ENCODE results near the gene TMX2.
A peak's percentile ranks its signal among the peaks of the same experiment; 100 is the strongest.
"Not testable (repeated sequence)": the region's sequence is repeated elsewhere in the genome, so short reads cannot be mapped to it uniquely, and the experiment has no call there.

TMX2 gene

GRCh38 chr11:57712256-57713150 lies at the start of gene TMX2:
TSS of gene TMX2 (plus strand) at chr11:57712593. CDS start at chr11:57712619, 26 bp downstream.
- DNase-seq (ENCODE audit: low read depth): peak; percentile 99

DNA sequence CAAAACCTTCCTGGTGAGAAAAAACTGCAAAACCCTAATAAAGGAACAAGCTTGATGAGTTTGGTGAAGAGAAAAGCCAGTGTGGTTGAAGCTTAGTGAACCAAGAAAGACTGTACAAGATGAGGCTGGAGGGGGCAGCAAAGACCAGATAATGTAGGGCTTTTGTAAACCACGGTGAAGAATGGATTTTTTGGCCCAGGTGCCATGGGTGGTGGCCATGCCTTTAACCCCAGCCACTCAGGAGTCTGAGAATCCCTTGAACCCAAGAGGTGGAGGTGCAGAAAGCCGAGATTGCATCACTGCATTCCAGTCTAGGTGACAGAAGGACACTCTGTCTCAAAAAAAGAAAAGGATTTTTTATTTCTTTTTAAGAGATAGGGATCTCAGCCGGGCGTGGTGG lies 49.5 kb upstream of the TMX2 start:
- DNase-seq (ENCODE audit: low read depth): no peak

DNA sequence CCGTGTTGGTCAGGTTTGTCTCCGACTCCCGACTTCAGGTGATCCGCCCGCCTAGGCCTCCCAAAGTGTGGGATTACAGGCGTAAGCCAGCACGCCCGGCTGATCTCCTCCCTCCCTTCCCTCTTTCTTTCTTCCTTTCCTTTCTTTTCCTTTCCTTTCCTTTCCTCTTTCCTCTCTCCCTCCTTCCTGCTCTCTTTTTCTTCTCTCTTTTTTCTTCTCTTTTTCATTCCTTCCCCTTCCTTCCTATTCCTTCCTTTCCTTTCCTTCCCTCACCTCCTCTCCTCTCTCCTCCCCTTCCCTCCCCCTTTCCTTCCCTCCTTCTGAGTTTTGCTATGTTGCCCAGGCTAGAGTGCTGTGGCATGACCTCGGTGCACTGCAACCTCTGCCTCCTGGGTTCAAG lies 48.4 kb upstream of the TMX2 start:
- no peak for DNase-seq (ENCODE audit: low read depth)

- DNase-seq (ENCODE audit: low read depth): peak; percentile 94
Measured at GRCh38 chr11:57667117-57667735, 45.2 kb upstream of the TMX2 start.

DNA sequence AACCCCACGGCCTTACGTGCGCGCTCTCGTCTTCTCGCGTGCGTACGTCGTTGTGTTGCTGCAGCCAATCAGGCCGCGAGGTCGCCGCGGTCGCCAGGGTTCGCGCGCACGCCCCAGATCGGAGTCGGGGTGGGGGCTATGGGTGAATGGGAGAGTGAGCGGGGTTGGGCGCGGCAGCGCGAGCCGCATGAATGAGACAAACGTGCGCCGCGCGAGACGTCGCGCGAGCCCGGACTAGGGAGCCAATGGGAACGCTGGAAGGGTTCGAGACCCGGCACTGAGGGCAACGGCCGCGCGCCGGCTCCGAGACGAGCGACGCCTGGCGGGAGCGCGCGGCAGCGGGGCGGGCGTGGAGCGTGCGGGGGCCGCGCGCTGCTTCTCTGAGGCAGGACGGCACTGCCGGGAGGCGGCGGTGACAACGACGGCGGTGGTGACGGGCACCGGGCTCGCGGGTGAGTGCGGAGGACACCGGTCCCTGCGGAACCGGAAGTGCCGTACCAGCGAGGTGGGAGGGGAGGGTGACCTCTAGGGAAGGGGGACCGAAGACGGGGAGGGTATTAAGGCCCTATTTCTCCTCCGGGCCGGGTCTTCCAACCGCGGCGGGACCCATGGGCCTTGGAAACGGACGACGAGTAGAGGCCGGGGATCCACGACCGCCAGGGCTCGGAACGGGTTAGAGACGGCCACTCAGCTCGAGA lies 44.5 kb upstream of the TMX2 start, which contains the start of gene ZDHHC5:
ZDHHC5 (plus strand) TSS at position 379 of the 698 bp plus-strand sequence. CDS start 4,977 bp downstream, outside the sequence.
- no peak for DNase-seq (ENCODE audit: low read depth)

GRCh38 chr11:57668434-57668782 lies 44.0 kb upstream of the TMX2 start:
- DNase-seq (ENCODE audit: low read depth): no peak

- no peak for DNase-seq (ENCODE audit: low read depth)
Measured at GRCh38 chr11:57674251-57674650, 38.1 kb upstream of the TMX2 start.

DNA sequence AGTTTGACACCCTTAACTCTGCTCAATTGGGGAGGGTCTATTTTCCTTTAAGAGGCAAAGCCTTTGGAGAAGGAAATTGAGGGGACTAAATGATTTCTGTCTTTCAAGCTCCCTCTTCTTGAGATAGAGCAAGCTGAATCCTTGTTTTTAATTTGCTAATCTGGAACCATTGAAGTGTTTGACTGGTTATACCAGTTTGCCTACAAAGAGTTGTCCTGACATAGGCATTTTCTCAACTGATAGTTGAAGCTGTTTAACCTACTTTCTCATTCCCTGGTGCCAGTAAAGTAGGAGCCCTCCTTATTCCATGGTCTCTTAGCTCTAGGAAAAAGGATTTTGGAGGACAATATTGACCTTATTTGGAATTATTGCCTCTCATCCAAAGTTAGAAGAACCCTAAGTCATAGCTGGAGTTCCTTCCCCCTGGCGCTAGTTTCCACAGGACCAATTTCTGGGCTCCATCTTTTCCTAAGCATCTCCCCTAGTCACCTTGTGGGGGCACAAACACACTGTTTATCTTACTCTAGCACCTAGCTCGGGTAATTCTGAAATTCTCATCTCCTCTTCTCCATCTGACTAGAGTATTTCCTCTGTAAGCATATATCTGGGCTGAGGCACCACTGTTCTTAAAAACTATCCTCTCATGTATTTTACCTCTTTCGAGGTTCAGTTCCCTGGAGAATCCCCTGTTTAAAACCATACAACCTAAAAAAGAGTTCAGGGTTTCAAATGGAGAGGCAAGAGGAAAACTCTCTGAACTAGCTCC lies 37.0 kb upstream of the TMX2 start:
- no peak for DNase-seq (ENCODE audit: low read depth)

- no peak for DNase-seq (ENCODE audit: low read depth)
Measured at GRCh38 chr11:57679396-57679795, 33.0 kb upstream of the TMX2 start.

DNA sequence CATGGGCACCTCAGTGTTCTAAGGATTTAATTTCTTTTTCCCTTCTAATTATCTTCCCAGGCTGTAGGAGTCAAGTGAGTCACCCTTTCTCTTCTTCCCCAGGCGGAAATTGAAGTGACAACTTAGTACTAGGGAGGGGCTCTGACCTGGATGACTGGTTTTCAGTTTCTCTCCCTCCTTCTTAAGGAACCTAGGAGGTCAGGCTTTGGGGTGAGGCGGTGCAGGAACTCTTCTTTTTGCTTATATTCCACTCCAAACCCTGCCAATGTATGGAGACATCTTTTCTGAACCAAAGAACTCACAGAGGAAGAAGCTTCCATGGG lies 31.9 kb upstream of the TMX2 start:
- DNase-seq (ENCODE audit: low read depth): no peak

DNA sequence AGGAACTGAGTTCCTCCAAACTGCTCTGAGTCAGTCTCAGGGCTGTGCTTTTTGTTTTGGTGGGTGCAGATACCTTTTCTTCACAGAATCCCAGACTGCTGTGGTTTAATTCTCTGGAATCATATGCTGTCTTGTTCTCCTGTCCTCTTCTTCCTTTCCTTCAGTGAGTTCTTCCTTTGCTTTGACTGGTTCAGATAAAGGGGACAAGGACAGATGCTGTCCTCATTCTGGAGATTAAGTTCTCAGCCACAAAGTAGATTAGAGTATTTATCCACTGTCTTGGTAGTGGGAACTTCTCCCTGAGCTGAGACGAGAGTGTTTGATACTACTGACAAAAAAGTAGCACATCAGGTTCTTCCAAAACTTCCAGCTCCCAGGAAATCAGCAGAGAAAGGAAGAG lies 31.2 kb upstream of the TMX2 start:
- no peak for DNase-seq (ENCODE audit: low read depth)

DNA sequence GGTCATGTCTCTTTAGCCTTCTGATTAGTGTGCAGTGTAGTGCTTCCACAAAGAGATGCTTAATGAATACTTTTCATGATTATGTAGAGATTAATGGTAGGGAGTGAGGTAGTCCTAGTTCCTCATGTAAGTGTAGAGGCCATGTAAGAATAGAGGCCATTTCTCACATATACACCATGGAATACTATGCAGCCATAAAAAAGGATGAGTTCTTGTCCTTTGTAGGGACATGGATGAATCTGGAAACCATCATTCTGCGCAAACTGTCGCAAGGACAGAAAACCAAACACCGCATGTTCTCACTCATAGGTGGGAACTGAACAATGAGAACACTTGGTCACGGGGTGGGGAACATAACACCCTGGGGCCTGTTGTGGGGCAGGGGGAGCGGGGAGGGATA lies 21.9 kb upstream of the TMX2 start:
- not testable (repeated sequence) for DNase-seq (ENCODE audit: low read depth)

GRCh38 chr11:57698843-57699365 lies 13.5 kb upstream of the TMX2 start:
- DNase-seq (ENCODE audit: low read depth): no peak

DNA sequence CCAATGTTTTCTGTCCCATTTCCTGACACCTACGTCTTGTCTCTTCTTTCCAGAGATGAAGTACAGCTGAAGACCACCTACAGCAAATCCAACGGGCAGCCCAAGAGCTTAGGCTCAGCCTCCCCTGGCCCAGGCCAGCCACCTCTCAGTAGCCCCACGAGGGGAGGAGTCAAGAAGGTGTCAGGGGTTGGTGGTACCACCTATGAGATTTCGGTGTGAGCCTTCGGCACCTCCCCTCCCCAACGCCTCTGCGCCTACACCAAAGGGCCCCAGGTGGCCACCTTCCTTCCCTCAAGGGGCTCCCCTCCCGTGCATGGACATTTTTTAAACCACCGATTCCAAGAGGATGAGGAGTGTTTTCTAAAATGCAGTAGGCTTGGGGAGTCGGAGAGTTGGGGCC lies 12.6 kb upstream of the TMX2 start:
- no peak for DNase-seq (ENCODE audit: low read depth)

DNA sequence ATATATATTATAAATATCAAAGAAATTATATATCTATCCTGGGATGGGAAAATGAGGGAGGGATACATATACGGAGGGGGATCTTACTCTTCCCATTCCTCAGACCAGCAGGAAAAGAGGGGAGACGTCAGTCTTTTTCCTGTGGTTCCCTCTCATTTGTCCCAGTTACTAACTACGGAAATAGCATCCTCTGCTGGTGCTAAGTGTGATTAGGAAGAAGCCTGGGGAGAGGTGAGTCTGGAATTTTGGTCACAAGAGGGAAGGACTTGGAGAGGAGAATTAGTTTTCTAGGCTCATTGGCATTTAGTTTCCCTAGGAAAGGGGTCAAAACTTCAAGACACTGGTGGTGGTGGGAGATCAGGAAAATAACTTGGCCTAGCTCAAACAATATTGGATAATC lies 12.0 kb upstream of the TMX2 start:
- DNase-seq (ENCODE audit: low read depth): no peak

DNA sequence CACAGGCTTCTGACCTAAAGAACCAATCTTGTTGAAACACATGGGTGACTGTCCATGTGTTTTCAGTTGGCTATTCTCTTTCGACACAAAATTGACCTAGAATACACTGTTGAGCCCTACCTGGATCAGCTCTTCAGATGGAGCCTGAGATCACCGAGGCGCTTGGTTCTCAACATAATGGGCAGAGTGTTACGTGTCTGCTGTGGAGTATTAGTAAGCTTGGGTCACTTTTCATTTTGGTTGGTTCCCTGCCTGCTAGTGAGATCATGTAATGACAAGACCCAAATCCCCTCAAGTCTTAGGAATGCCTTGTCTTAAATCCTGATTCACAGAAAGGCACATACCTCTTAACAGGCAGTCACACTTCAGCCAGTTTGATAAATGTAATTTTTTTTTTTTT lies 9.1 kb upstream of the TMX2 start:
- no peak for DNase-seq (ENCODE audit: low read depth)

DNA sequence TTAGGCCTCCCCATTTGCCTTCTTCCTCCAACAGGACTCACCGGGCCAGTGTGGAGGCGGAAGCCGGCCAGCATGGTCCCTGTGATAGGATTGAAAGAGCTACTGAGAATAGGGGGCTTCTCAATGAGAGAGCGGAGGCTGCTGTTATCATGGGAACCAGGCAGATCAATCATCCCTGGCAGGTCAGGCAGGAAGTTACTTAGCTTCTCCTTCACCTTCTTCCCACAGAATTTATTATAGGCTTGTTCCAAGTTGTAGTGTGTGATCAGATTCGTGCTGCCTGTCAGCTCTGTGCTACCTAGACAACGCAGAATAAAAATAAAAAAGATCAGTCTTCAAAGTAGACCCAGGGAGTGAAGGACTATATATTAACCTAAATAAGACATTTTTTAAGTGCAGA lies 7.5 kb upstream of the TMX2 start:
- no peak for DNase-seq (ENCODE audit: low read depth)

DNA sequence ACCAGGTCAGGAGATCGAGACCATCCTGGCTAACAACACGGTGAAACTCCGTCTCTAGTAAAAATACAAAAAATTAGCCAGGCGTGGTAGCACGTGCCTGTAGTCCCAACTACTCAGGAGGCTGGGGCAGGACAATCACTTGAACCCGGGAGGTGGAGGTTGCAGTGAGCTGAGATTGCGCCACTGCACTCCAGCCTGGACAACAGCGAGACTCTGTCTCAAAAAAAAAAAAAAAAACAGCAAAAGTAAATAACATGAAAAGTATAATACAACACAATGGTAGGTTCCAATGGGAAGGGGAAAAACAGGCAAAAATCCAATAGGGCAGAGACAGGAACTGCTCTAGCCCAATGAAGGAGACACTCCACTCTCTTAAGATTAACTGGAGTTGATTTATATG lies 7.0 kb upstream of the TMX2 start:
- not testable (repeated sequence) for DNase-seq (ENCODE audit: low read depth)

- no peak for DNase-seq (ENCODE audit: low read depth)
Measured at GRCh38 chr11:57709802-57710367, 2.5 kb upstream of the TMX2 start.

DNA sequence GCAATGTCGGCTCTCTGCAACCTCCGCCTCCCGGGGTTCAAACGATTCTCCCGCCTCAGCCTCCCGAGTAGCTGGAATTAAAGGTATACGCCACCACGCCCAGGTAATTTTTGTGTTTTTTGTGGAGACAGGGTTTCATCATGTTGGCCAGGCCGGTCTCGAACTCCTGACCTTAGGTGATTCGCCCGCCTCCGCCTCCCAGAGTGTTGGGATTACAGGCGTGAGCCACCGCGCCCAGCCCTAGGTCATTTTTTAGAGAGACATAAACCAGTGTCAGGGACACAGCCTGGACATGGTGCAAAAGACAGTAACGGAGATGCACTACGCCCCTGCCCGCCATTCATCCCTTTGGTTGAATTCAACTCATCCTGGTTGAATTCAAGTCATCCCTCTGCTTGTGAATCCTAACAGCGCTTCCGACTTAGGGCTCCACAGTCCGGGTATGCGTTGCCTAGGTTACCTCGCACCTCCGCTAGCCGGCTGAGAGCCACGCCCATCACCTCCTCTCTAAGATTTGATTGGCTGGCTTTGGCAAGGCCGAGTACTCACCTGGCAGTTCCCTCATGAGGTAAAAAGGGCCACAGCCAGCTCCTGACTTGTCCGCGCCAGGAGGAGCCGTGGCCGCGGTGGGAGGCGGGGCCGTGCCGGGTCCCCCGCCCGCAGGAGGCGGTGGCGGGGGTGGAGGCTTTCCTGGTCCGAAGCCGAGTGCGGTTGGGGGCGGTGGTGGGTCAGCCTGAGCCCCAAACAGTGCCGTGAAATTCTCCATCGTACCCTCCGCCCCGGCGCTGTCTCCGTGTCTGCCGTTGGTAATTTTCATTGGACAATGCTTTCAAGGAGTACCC lies 758 bp upstream of the TMX2 start, which contains the start of gene MED19:
MED19 (minus strand) TSS at position 802 of the 842 bp plus-strand sequence; CDS start at position 766, 36 bp downstream.
- DNase-seq (ENCODE audit: low read depth): peak; percentile 34

DNA sequence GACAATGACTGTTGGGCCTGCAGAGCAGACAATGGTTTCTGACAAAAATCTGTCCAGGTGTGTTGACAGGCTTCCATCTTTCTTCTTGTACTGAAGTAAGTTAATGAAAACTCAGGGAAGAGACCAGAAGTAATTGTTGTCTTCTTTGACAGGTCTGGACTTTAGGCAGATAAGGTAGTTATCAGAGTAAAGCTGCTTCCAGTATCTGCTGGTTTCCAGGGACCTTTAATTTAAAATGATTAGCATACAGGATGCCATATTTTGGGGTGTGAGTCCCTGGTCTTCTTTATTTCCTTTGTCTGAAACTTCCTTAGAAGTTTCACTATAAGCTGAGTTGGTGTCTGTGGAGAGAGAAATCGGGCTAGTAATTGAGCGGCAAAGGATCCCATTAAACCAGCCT lies 1.4 kb downstream of the TMX2 start:
- DNase-seq (ENCODE audit: low read depth): no peak
